ENCODE results near the gene ALMS1.

DNA sequence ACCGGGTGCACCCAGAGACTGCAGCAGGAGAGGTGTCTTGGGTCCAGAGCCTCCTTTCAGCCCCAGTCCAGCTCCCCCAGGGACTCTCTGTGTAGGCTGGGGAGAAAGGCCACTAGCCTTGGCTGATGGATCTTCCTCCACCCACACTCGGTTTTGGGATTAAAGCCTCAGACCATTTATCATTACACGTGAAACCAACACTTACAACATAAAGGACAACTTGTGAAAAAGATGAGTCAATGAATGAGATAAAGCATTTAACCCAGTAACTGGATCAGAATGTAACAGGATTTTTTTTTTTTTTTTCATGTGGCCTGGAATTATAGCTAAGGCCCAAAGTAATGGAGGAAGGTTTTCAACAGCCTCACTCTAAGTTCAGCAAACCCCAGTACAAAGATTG is 224.5 kb downstream of the ALMS1 start:
- TF ChIP-seq, protein P1, sequence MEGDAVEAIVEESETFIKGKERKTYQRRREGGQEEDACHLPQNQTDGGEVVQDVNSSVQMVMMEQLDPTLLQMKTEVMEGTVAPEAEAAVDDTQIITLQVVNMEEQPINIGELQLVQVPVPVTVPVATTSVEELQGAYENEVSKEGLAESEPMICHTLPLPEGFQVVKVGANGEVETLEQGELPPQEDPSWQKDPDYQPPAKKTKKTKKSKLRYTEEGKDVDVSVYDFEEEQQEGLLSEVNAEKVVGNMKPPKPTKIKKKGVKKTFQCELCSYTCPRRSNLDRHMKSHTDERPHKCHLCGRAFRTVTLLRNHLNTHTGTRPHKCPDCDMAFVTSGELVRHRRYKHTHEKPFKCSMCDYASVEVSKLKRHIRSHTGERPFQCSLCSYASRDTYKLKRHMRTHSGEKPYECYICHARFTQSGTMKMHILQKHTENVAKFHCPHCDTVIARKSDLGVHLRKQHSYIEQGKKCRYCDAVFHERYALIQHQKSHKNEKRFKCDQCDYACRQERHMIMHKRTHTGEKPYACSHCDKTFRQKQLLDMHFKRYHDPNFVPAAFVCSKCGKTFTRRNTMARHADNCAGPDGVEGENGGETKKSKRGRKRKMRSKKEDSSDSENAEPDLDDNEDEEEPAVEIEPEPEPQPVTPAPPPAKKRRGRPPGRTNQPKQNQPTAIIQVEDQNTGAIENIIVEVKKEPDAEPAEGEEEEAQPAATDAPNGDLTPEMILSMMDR (IDR thresholded peaks at IDR 0.05; ENCODE audit: low read length) = no peak
- TF ChIP-seq EZH2phosphoT487 (IDR thresholded peaks at IDR 0.05; ENCODE audit: low read length) = no peak
